Heart right ventricle (tissue), 16 donors: ENCODE results near the gene MYO7B. TPM values are rescaled to one million over a fixed set of nuclear protein-coding genes. Genes with fewer than 3 reads are reported as not detected.

ENCODE experiments used
- ATAC-seq, 8 donors: fragments of 200-7000 bp; cut with Tn5 transposase; one replicate each; pipeline ENCODE4 v1.9.1; 2020; ENCODE audit warnings: mild to moderate bottlenecking in 8 of 8, moderate library complexity in 8 of 8, moderate number of reproducible peaks in 1 of 8
- DNase-seq, 2 donors: peaks; one replicate each; pipeline ENCODE4 v3.0.0-alpha.2; 2020
- H3K27ac ChIP-seq, 10 donors: fragments of 200-600 bp; sonication (generic) in 2 of 10; one replicate each; pipeline versions ENCODE4 v1.5.0 to v1.8.0; 2020 to 2022; ENCODE audit warnings: mild to moderate bottlenecking in 3 of 10
- H3K27me3 ChIP-seq, 7 donors: fragments of 200-600 bp; one replicate each; pipeline ENCODE4 v1.8.0; 2021 to 2022; ENCODE audit warnings: mild to moderate bottlenecking in 2 of 7
- H3K36me3 ChIP-seq, 9 donors: fragments of 200-600 bp; sonication (generic) in 1 of 9; one replicate each; pipeline versions ENCODE4 v1.5.0 to v1.8.0; 2020 to 2022; ENCODE audit warnings: mild to moderate bottlenecking in 2 of 9
- H3K4me1 ChIP-seq, 9 donors: fragments of 200-600 bp; sonication (generic) in 1 of 9; one replicate each; pipeline versions ENCODE4 v1.5.0 to v1.8.0; 2020 to 2022; ENCODE audit warnings: mild to moderate bottlenecking in 4 of 9
- H3K4me3 ChIP-seq, 10 donors: fragments of 200-600 bp; sonication (generic) in 2 of 10; one replicate each; pipeline versions ENCODE4 v1.5.0 to v1.8.0; 2020 to 2022; ENCODE audit warnings: mild to moderate bottlenecking in 7 of 10, moderate library complexity in 2 of 10
- H3K9me3 ChIP-seq, 11 donors: fragments of 200-600 bp in 10 of 11; sonication (generic) in 2 of 11; one replicate each; pipeline versions ENCODE4 v1.5.0 to v1.8.0; 2013 to 2022; ENCODE audit warnings: mild to moderate bottlenecking in 2 of 11, control low read depth in 1 of 11, moderate library complexity in 1 of 11
- WGBS, 2 donors: extraction: QIAGEN DNeasy Blood & Tissue Kit; methylation state at CpG; one replicate each; pipeline ENCODE4 v1.1.7; 2013; ENCODE audit warnings: inconsistent platforms in 1 of 2; 5-methylcytosine and 5-hydroxymethylcytosine counted together
- intact Hi-C, 10 donors: fragments of 100-400 bp; cut with DNase I; formaldehyde crosslinking; loops; one replicate each; pipeline versions ENCODE4 v1.11.1 to v1.14.2; 2022
- polyA plus RNA-seq, 2 donors: library from polyadenylated mRNA; stranded (reverse); fragments of 200-250 nt; gene quantifications; one replicate each; pipeline ENCODE4 v1.2.3, GENCODE V29; 2013
- total RNA-seq, 10 donors: library from RNA; stranded (reverse); fragmentation: NEBNext Ultra II Directional in 3 of 10; extraction: Animal tissue kit (Norgen Biotek cat#: 25700) in 3 of 10; gene quantifications; one replicate each; pipeline versions ENCODE4 v1.2.1 to v1.2.4, GENCODE V29; 2021 to 2023
- TF ChIP-seq, protein P1 (sequence below), 9 donors: fragments of 200-600 bp; sonication (generic) in 2 of 9; IDR thresholded peaks; one replicate each; pipeline versions ENCODE4 v1.5.0 to v1.8.0; 2021 to 2022; ENCODE audit warnings: antibody characterized with exemption in 9 of 9, mild to moderate bottlenecking in 5 of 9, moderate library complexity in 1 of 9
- donor health status: Arrhythmogenic right ventricular cardiomyopathy.
- donor health status: ischemic (EF 13 %, LVEDD 7.1; RV severe dilation, severe dysfunction).
- donor health status: healthy with polysubstance abuse.
- donor health status: DM: no; HTN: yes; CAD: no.
- donor health status: DM: no; HTN: no; CAD: no.
- donor health status: ischemic (EF 25% LVEDD 6.9; RV normal size, moderate dysfunction).
- donor health status: ischemic (EF 25% LVEDD 5.7; RV mildly dilated, moderate dysfunction).
- donor health status: healthy.
- donor health status: DM: yes; HTN: yes; CAD: no.
- donor health status: Ischemic cardiomyopathy.
- donor health status: ischemic (EF 35%, LVEDD 5.7; RV mildly dilated, moderate dysfunction).
- donor health status: nonischemic (EF 11% LVEDD 7.7; RV severe dilation, severe dysfunction).
- donor health status: DM: yes; HTN: yes; CAD: no.
- donor health status: PGD.
- donor health status: ischemic (EF 29% LVEDD 5.4; RV normal size, mild dysfunction).
- donor health status: nonischemic (EF 23%, LVEDD 6.1; RV moderate dilation, normal function).

MYO7B gene
- total and polyA plus RNA-seq, 12 donors = 0.42 to 2.3 (median 0.90) TPM

DNA sequence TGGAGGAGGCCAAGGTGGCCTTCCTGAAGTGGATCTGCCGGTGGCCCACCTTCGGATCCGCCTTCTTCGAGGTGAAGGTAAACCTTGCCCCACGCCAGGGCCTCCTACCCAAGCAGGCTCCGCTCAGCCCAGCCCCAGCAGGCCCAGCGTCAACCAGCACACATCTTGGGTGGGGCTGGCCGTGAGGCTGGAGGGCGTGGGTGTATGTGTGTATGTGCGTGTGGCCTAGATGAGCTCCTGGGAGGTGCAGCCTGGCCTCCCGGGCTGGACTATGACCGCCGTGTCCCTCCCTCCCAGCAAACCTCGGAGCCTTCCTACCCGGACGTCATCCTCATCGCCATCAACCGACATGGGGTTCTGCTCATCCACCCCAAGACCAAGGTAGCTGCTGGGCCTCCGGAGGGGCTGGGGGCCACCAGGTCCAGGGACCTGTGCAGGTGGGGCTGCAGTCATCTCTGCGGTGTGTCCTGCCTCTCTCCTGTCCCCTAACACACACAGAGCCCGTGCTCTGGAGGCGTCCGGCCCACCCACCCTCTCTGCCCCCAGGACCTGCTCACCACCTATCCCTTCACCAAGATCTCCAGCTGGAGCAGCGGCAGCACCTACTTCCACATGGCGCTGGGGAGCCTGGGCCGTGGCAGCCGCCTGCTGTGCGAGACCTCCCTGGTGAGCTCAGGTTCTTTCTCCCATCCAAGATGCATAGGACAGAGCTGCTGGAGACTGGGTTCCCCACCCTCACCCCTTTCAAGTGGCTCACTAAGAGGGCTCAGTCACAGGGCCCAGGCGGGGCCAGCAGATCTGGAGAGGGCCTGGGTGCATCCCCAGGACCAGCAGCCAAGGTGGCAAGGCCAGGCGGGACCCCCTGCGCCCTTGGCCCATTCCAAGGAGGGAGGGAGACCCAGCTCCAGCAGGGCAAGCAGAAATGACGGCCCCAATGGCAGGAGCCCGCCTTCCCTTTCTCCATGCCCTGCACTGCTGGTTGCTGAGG, 101.1 kb downstream of the MYO7B start:
- DNase-seq (peak in 1 of 2 donors; percentile 18), ATAC-seq (no peak)
- Histone ChIP-seq H3K4me1 (peaks cover 28 to 99% (median 65%) of the 10 kb centered on the region in 9 donors), H3K9me3 (no peaks in the 10 kb centered on the region), H3K27me3 (no peaks in the 10 kb centered on the region), H3K36me3 (peaks cover 0 to 44% (median 4%) of the 10 kb centered on the region in 9 donors), H3K4me3 (no peak overlapping the region), H3K27ac (peak overlapping the region; percentile 65 to 95 (median 88))
- intact Hi-C loops = loop anchor here in 2 of 10 donors (5.0 to 10.0 kb wide), 2 partner anchors 41 to 58 kb away; partner anchors contain the start of gene LIMS2 (in 1 of the 2)
- WGBS, 2 donors = 89% methylated on average over 33 of the region's 33 CpGs
- TF ChIP-seq, protein P1, sequence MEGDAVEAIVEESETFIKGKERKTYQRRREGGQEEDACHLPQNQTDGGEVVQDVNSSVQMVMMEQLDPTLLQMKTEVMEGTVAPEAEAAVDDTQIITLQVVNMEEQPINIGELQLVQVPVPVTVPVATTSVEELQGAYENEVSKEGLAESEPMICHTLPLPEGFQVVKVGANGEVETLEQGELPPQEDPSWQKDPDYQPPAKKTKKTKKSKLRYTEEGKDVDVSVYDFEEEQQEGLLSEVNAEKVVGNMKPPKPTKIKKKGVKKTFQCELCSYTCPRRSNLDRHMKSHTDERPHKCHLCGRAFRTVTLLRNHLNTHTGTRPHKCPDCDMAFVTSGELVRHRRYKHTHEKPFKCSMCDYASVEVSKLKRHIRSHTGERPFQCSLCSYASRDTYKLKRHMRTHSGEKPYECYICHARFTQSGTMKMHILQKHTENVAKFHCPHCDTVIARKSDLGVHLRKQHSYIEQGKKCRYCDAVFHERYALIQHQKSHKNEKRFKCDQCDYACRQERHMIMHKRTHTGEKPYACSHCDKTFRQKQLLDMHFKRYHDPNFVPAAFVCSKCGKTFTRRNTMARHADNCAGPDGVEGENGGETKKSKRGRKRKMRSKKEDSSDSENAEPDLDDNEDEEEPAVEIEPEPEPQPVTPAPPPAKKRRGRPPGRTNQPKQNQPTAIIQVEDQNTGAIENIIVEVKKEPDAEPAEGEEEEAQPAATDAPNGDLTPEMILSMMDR (IDR thresholded peaks at IDR 0.05) = no peak

DNA sequence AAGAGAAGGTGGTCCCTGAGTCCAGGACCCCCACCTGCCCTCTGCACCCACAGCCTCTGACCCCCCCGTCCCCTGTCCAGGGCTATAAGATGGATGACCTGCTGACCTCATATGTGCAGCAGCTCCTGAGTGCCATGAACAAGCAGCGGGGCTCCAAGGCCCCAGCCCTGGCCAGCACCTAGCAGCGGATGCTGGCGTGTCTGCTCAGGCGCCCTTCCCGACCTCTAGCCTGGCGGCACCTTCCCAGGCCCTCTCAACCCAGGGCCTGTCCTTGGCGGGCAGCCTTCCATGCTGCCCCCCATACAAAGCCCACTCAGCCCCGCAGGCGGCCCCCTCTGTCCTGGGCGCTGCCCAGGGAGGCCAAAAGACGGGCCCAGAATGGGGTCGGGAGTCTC, 101.8 kb downstream of the MYO7B start:
- WGBS, 2 donors = 49 to 59% methylated on average over 13 of the region's 13 CpGs
- Histone ChIP-seq H3K36me3 (peaks cover 0 to 51% (median 4%) of the 10 kb centered on the region in 9 donors), H3K27me3 (no peaks in the 10 kb centered on the region), H3K9me3 (no peaks in the 10 kb centered on the region), H3K27ac (peak overlapping the region; percentile 65 to 95 (median 88)), H3K4me1 (peaks cover 22 to 99% (median 61%) of the 10 kb centered on the region in 9 donors), H3K4me3 (no peak overlapping the region)
- intact Hi-C loops = loop anchor here in 2 of 10 donors (5.0 to 10.0 kb wide), 2 partner anchors 40 to 58 kb away; partner anchors contain the start of gene LIMS2 (in 1 of the 2)
- DNase-seq = peak in 1 of 2 donors; percentile 31
- TF ChIP-seq, protein P1 (IDR thresholded peaks at IDR 0.05) = no peak
- peak in 3 of 8 donors; percentile 0 to 7 (median 4) for ATAC-seq

DNA sequence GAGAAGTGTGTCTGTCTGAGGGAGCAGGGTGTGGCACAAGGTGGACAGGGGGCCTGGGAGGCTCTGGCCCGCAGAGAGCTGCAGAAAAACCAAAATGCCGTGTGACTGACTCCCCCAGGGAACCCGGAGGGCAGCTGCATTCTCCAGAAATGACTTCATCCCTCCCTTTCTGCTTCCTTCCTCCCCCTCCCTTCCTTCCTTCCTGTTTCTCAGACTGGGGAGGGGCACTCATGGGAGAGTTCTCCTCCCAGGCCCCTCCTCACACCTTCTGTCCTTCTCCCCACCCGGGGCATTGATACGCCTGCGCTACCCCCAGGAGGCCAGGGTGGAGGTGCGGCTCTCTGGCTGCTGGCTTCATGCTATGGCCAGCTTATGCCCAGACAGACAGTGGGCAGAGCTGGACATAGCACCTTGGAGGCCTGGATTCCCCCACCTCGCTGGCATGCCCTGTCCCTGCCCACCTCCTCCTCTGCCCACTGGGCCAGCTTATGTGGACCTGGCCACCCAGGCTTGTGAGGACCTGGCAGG, 102.3 kb downstream of the MYO7B start:
- H3K9me3 ChIP-seq = no peaks in the 10 kb centered on the region
- WGBS, 2 donors = 31% methylated on average over 8 of the region's 8 CpGs
- H3K4me3 ChIP-seq = no peak overlapping the region
- peaks cover 0 to 51% (median 4%) of the 10 kb centered on the region in 9 donors for H3K36me3 ChIP-seq
- DNase-seq (peak; percentile 48 to 76), ATAC-seq (peak; percentile 1 to 71 (median 41))
- peaks cover 25 to 99% (median 61%) of the 10 kb centered on the region in 9 donors for H3K4me1 ChIP-seq
- intact Hi-C loops = loop anchor here in 2 of 10 donors (5.0 to 10.0 kb wide), 2 partner anchors 40 to 57 kb away; partner anchors contain the start of gene LIMS2 (in 1 of the 2)
- H3K27me3 ChIP-seq = no peaks in the 10 kb centered on the region
- TF ChIP-seq, protein P1 (IDR thresholded peaks at IDR 0.05) = no peak
- H3K27ac ChIP-seq = peak overlapping the region; percentile 65 to 95 (median 88)
